ENCODE data around the gene KIF21A. TPM values are rescaled to one million over a fixed set of nuclear protein-coding genes. Genes with fewer than 3 reads are reported as not detected.

Gene KIF21A
- polyA plus RNA-seq, 1 of the 3 experiments (the other 2 are of a cell fraction) = 3.6 TPM

- H3K4me2 ChIP-seq = no peak overlapping the region
- H3K9me2 ChIP-seq = no peaks in the 10 kb centered on the region
- no peaks in the 10 kb centered on the region for H3K36me3 ChIP-seq (replicated peaks in 1 of 2; ENCODE audit: control insufficient read depth in 1 of 2, insufficient read depth in 2 of 2, low read length in 1 of 2)
- no peaks in the 10 kb centered on the region for H3F3A ChIP-seq (replicated peaks; ENCODE audit: insufficient read depth)
- H4K20me1 ChIP-seq (ENCODE audit: insufficient read depth) = no peaks in the 10 kb centered on the region
- no peaks in the 10 kb centered on the region for H3K27me3 ChIP-seq (ENCODE audit: insufficient read depth)
- H3K9me3 ChIP-seq = no peaks in the 10 kb centered on the region
- no peak overlapping the region; a peak in 1 of 4 replicates for H3K27ac ChIP-seq (ENCODE audit: low read depth in 2 of 2, low read length in 1 of 2)
- no peak for DNase-seq
- no peak for TF ChIP-seq TEAD4 (IDR thresholded peaks at IDR 0.05; ENCODE audit: borderline replicate concordance, insufficient read depth)
- TF ChIP-seq TCF12 (IDR thresholded peaks at IDR 0.05) = no peak
- no peak for TF ChIP-seq POLR2AphosphoS5 (IDR thresholded peaks at IDR 0.05; ENCODE audit: low read depth, low read length)
- no peak for TF ChIP-seq GABPA (IDR thresholded peaks at IDR 0.05; ENCODE audit: low read depth)
- no peak for TF ChIP-seq GATA2 (CRISPR knock-in tag; IDR thresholded peaks at IDR 0.05)
- TF ChIP-seq TAF1 (IDR thresholded peaks at IDR 0.05; ENCODE audit: borderline replicate concordance, low read depth, low read length) = no peak
- TF ChIP-seq, protein P1, sequence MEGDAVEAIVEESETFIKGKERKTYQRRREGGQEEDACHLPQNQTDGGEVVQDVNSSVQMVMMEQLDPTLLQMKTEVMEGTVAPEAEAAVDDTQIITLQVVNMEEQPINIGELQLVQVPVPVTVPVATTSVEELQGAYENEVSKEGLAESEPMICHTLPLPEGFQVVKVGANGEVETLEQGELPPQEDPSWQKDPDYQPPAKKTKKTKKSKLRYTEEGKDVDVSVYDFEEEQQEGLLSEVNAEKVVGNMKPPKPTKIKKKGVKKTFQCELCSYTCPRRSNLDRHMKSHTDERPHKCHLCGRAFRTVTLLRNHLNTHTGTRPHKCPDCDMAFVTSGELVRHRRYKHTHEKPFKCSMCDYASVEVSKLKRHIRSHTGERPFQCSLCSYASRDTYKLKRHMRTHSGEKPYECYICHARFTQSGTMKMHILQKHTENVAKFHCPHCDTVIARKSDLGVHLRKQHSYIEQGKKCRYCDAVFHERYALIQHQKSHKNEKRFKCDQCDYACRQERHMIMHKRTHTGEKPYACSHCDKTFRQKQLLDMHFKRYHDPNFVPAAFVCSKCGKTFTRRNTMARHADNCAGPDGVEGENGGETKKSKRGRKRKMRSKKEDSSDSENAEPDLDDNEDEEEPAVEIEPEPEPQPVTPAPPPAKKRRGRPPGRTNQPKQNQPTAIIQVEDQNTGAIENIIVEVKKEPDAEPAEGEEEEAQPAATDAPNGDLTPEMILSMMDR (IDR thresholded peaks at IDR 0.05) = no peak
- no peak for TF ChIP-seq RAD21 (IDR thresholded peaks at IDR 0.05; ENCODE audit: low read length)
- no peak for TF ChIP-seq NFIC (IDR thresholded peaks at IDR 0.05; ENCODE audit: borderline replicate concordance)
- no peak for TF ChIP-seq FOXJ3 (CRISPR knock-in tag; IDR thresholded peaks at IDR 0.05)
- TF ChIP-seq, protein P2, sequence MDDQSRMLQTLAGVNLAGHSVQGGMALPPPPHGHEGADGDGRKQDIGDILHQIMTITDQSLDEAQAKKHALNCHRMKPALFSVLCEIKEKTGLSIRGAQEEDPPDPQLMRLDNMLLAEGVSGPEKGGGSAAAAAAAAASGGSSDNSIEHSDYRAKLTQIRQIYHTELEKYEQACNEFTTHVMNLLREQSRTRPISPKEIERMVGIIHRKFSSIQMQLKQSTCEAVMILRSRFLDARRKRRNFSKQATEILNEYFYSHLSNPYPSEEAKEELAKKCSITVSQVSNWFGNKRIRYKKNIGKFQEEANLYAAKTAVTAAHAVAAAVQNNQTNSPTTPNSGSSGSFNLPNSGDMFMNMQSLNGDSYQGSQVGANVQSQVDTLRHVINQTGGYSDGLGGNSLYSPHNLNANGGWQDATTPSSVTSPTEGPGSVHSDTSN (IDR thresholded peaks at IDR 0.05) = no peak
- no peak for TF ChIP-seq FOSL2 (IDR thresholded peaks at IDR 0.05; ENCODE audit: borderline replicate concordance, low read depth)
- TF ChIP-seq USF1 (IDR thresholded peaks at IDR 0.05; ENCODE audit: borderline replicate concordance, low read depth) = no peak
- TF ChIP-seq IRF3 (IDR thresholded peaks at IDR 0.05; ENCODE audit: low read depth, low read length) = no peak
- no peak for TF ChIP-seq NRF1 (IDR thresholded peaks at IDR 0.05; ENCODE audit: low read depth, low read length)
- no peak for TF ChIP-seq RCOR1 (IDR thresholded peaks at IDR 0.05; ENCODE audit: low read length)
- TF ChIP-seq RFX5 (IDR thresholded peaks at IDR 0.05; ENCODE audit: low read length) = no peak
- TF ChIP-seq SIN3A (IDR thresholded peaks at IDR 0.05; ENCODE audit: borderline replicate concordance, low read depth, low read length) = no peak
- TF ChIP-seq ELF1 (IDR thresholded peaks at IDR 0.05) = no peak
- TF ChIP-seq FOXM1 (IDR thresholded peaks at IDR 0.05; ENCODE audit: low read depth) = no peak
- H3K4me1 ChIP-seq (ENCODE audit: control insufficient read depth in 1 of 2, insufficient read depth in 2 of 2, low read depth in 1 of 2, low read length in 1 of 2) = peaks cover 0 to 10% of the 10 kb centered on the region in 2 experiments; a peak in 2 of 4 replicates
- no peak overlapping the region for H2AFZ ChIP-seq (ENCODE audit: low read depth)
- CTCF ChIA-PET = no interaction called here
- 0 out of 2 replicates have a peak, but pooled peaks cover 3% of the 10 kb centered on the region for H3K79me2 ChIP-seq (ENCODE audit: insufficient read depth)
- H3K4me3 ChIP-seq (ENCODE audit: low read depth in 2 of 2, low read length in 1 of 2) = no peak overlapping the region
- POLR2A ChIA-PET = no interaction called here
- H3K9ac ChIP-seq = no peak overlapping the region
These were observed 39.5 kb downstream of the KIF21A start for GRCh38 chr12:39403376-39403775.

Measured in SK-N-SH (cell line).